CD14-positive monocyte (primary cell): ENCODE results near the gene PRDM7. TPM values are rescaled to one million over a fixed set of nuclear protein-coding genes. Genes with fewer than 3 reads are reported as not detected.
A peak's percentile ranks its signal among the peaks of the same experiment; 100 is the strongest.

ENCODE experiments used
- DNase-seq, 3 donors: peaks; one replicate each; pipeline ENCODE4 v3.0.0-alpha.2; 2011 to 2022
- H2AFZ ChIP-seq: 2 replicates; pipeline ENCODE4 v1.6.0; 2012; ENCODE audit warnings: mild to moderate bottlenecking, low read depth, low read length, inconsistent platforms; ENCODE audit not compliant: insufficient read depth, poor library complexity, severe bottlenecking
- H3K27ac ChIP-seq, 2 donors: 1 replicate in 1 of 2; 2 replicates in 1 of 2; pipeline ENCODE4 v1.5.1; 2012 to 2013; ENCODE audit warnings: low read length in 2 of 2, control low read depth in 1 of 2, inconsistent platforms in 1 of 2, low read depth in 1 of 2, mild to moderate bottlenecking in 1 of 2
- H3K27me3 ChIP-seq, 2 donors: one replicate each; pipeline versions ENCODE4 v1.6.0 to v1.6.1; 2011 to 2013; ENCODE audit warnings: low read length in 2 of 2; ENCODE audit not compliant: control insufficient read depth in 2 of 2, insufficient read depth in 2 of 2
- H3K36me3 ChIP-seq, 2 donors: replicated peaks in 1 of 2; 1 replicate in 1 of 2; 2 replicates in 1 of 2; pipeline versions ENCODE4 v1.5.1 to v1.6.1; 2012 to 2013; ENCODE audit warnings: low read length in 2 of 2, control low read depth in 1 of 2, inconsistent platforms in 1 of 2, mild to moderate bottlenecking in 1 of 2; ENCODE audit not compliant: insufficient read depth in 2 of 2, control insufficient read depth in 1 of 2
- H3K4me1 ChIP-seq, 2 donors: 1 replicate in 1 of 2; 2 replicates in 1 of 2; pipeline versions ENCODE4 v1.5.1 to v1.6.1; 2012 to 2013; ENCODE audit warnings: low read length in 2 of 2, control low read depth in 1 of 2, inconsistent platforms in 1 of 2, mild to moderate bottlenecking in 1 of 2, moderate library complexity in 1 of 2; ENCODE audit not compliant: insufficient read depth in 2 of 2, control insufficient read depth in 1 of 2
- H3K4me2 ChIP-seq: replicated peaks from 2 replicates; pipeline ENCODE3; 2012; ENCODE audit warnings: low read length, moderate library complexity, mild to moderate bottlenecking; ENCODE audit not compliant: poor library complexity, severe bottlenecking; ENCODE audit errors: extremely low read depth
- H3K4me3 ChIP-seq, 3 experiments: fragments of 200-600 bp in 1 of 3; sonication (generic) in 1 of 3; replicated peaks in 1 of 3; 1 replicate in 2 of 3; 2 replicates in 1 of 3; pipeline ENCODE4 v1.5.1; 2011 to 2013; ENCODE audit warnings: low read length in 3 of 3, mild to moderate bottlenecking in 3 of 3, control low read depth in 2 of 3, low read depth in 2 of 3, inconsistent platforms in 1 of 3, moderate library complexity in 1 of 3
- H3K79me2 ChIP-seq: 2 replicates; pipeline ENCODE4 v1.6.0; 2012; ENCODE audit warnings: mild to moderate bottlenecking, control low read depth, inconsistent platforms, low read length, moderate library complexity; ENCODE audit not compliant: insufficient read depth
- H3K9ac ChIP-seq: 2 replicates; pipeline ENCODE4 v1.6.0; 2017; ENCODE audit warnings: low read length, mild to moderate bottlenecking; ENCODE audit not compliant: insufficient read depth, poor library complexity, severe bottlenecking
- H3K9me3 ChIP-seq, 2 donors: replicated peaks in 1 of 2; 1 replicate in 1 of 2; 2 replicates in 1 of 2; pipeline versions ENCODE4 v1.5.1 to v1.6.1; 2012 to 2013; ENCODE audit warnings: low read length in 2 of 2, control low read depth in 1 of 2; ENCODE audit not compliant: control insufficient read depth in 1 of 2, insufficient read depth in 1 of 2
- H4K20me1 ChIP-seq: 2 replicates; pipeline ENCODE4 v1.6.0; 2012; ENCODE audit warnings: mild to moderate bottlenecking, low read length, control low read depth, moderate library complexity; ENCODE audit not compliant: insufficient read depth
- H3K27ac Mint-ChIP-seq, 7 donors: one replicate each; pipeline ENCODE4 v1.8.0; 2020; ENCODE audit warnings: mild to moderate bottlenecking in 7 of 7, mixed read lengths in 7 of 7, moderate library complexity in 6 of 7, inconsistent platforms in 2 of 7
- H3K27me3 Mint-ChIP-seq, 3 donors: one replicate each; pipeline ENCODE4 v1.8.0; 2021 to 2022; ENCODE audit warnings: low read depth in 3 of 3, mild to moderate bottlenecking in 3 of 3, mixed read lengths in 3 of 3, moderate library complexity in 3 of 3, inconsistent platforms in 1 of 3
- H3K36me3 Mint-ChIP-seq, 2 donors: one replicate each; pipeline ENCODE4 v1.8.0; 2020; ENCODE audit warnings: mixed read lengths in 2 of 2, inconsistent platforms in 1 of 2, mild to moderate bottlenecking in 1 of 2
- H3K4me1 Mint-ChIP-seq: one replicate; pipeline ENCODE4 v1.8.0; 2020; ENCODE audit warnings: mild to moderate bottlenecking, mixed read lengths
- H3K4me3 Mint-ChIP-seq, 2 donors: one replicate each; pipeline ENCODE4 v1.8.0; 2020; ENCODE audit warnings: mild to moderate bottlenecking in 2 of 2, mixed read lengths in 2 of 2, moderate library complexity in 1 of 2
- H3K9me3 Mint-ChIP-seq, 7 donors: one replicate each; pipeline ENCODE4 v1.8.0; 2020 to 2022; ENCODE audit warnings: mixed read lengths in 7 of 7, mild to moderate bottlenecking in 6 of 7, moderate library complexity in 6 of 7, inconsistent platforms in 2 of 7
- CTCF ChIP-seq: fragments of 200-600 bp; IDR thresholded peaks from one replicate; pipeline ENCODE4 v1.8.0; 2022; ENCODE audit warnings: antibody characterized with exemption, mild to moderate bottlenecking
- WGBS: methylation state at CpG from one replicate; pipeline ENCODE4 v1.1.5; 2013; ENCODE audit warnings: missing lambda C conversion rate; ENCODE audit not compliant: insufficient coverage; 5-methylcytosine and 5-hydroxymethylcytosine counted together
- intact Hi-C, 2 donors: fragments of 100-400 bp; cut with micrococcal nuclease; formaldehyde crosslinking; loops; one replicate each; pipeline versions ENCODE4 v1.15.0 to v1.15.1; 2023
- polyA plus RNA-seq, 3 donors: library from polyadenylated mRNA; depleted of rRNA in 1 of 3; unstranded in 2 of 3; stranded (reverse) in 1 of 3; fragments of 300-500 nt in 2 of 3; fragments of >200 nt in 1 of 3; fragmentation: Illumina TruSeq in 2 of 3; gene quantifications; 1 replicate in 2 of 3; 2 replicates in 1 of 3; pipeline ENCODE4 v1.2.3, GENCODE V29; 2012 to 2021

Gene PRDM7
- polyA plus RNA-seq, 3 donors, result not detected

DNA sequence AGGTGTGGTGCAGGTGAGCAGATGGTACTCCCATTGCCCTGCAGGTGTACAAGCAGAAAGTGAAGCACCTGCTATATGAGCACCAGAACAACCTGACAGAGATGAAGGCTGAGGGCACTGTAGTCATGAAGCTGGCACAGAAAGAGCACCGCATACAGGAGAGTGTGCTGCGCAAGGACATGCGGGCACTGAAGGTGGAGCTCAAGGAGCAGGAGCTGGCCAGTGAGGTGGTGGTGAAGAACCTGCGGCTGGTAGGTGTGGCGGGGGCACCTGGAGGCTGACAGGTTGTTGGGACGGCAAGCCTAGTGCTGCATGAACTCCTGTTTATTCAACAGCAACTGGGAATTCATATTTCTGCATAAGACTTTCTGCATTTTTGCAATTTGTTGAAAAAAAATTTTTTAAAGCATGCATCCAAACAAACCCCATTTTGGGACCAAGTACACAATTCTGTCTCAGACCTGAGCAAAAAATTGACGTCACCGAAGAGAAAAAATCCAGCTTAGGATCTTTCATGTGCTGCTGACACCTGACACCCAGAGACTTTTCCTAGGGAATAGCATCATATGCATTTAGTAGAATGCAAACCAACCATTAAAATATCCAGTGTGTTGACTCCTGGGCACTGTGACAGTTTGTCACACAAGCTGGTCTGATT is 44.3 kb downstream of the PRDM7 start:
- Mint-ChIP-seq H3K27ac (peak overlapping the region in 5 of 7 donors; percentile 5 to 89 (median 37)), H3K27me3 (peaks cover 0 to 21% (median 11%) of the 10 kb centered on the region in 3 donors)

More for the DNA sequence above, 44.3 kb downstream of the PRDM7 start:
- Histone ChIP-seq H3K9me3 (no peaks in the 10 kb centered on the region), H3K4me2 (no peak overlapping the region), H4K20me1 (no peaks in the 10 kb centered on the region), H3K27ac (no peak overlapping the region), H2AFZ (no peak overlapping the region), H3K4me1 (peaks cover 0 to 7% of the 10 kb centered on the region in 2 donors), H3K9ac (no peak overlapping the region), H3K36me3 (peaks cover 0 to 3% of the 10 kb centered on the region in 2 donors), H3K27me3 (no peaks in the 10 kb centered on the region), H3K79me2 (no peaks in the 10 kb centered on the region), H3K4me3 (no peak overlapping the region)
- TF ChIP-seq CTCF, result no peak
- Mint-ChIP-seq H3K4me1 (peaks cover 16% of the 10 kb centered on the region), H3K4me3 (no peak overlapping the region), H3K9me3 (peaks cover 0 to 9% (median 2%) of the 10 kb centered on the region in 7 donors), H3K36me3 (peaks cover 2 to 14% of the 10 kb centered on the region in 2 donors)
- no peak for DNase-seq
- 97% methylated on average over 6 of the region's 8 CpGs for WGBS
- intact Hi-C loops, result no loop called here
